Fibroblast of pulmonary artery (primary cell): Measurements from ENCODE around the gene PBX3.
A peak's percentile ranks its signal among the peaks of the same experiment; 100 is the strongest.

Experiments
- DNase-seq: peaks from one replicate; pipeline ENCODE4 v3.0.0-alpha.2; 2010; ENCODE audit warnings: low read depth
- H3K4me3 ChIP-seq: replicated peaks from 2 replicates; pipeline ENCODE4 v1.5.1; 2011; ENCODE audit warnings: low read depth, mild to moderate bottlenecking, control low read depth, low read length, moderate library complexity
- TF ChIP-seq, protein P1 (sequence below): IDR thresholded peaks from 2 replicates; pipeline ENCODE4 v1.5.1; 2011; ENCODE audit warnings: mild to moderate bottlenecking, control low read depth, low read length, inconsistent platforms; ENCODE audit errors: missing control alignments

The PBX3 gene

DNA sequence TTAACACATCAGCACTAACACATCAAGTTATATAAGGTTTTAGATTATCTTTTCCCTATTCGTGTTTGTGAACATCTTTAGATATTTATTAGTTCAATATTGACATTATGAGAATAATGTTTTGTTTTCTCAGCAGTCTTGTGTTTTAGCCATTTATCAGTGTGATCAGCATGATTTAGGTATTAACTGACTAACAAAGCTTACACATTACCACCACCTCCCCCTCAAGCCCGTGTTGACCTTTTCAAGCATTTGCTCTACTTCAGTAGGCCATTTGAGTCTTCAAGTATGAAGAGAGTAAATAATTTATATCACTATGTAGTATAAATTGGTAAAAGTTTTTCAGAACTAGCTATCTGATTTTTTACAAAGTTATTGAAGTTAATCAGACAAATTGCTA is 6.9 kb downstream of the PBX3 start:
- no peak for DNase-seq
- H3K4me3 ChIP-seq: no peak overlapping the region
- TF ChIP-seq, protein P1, sequence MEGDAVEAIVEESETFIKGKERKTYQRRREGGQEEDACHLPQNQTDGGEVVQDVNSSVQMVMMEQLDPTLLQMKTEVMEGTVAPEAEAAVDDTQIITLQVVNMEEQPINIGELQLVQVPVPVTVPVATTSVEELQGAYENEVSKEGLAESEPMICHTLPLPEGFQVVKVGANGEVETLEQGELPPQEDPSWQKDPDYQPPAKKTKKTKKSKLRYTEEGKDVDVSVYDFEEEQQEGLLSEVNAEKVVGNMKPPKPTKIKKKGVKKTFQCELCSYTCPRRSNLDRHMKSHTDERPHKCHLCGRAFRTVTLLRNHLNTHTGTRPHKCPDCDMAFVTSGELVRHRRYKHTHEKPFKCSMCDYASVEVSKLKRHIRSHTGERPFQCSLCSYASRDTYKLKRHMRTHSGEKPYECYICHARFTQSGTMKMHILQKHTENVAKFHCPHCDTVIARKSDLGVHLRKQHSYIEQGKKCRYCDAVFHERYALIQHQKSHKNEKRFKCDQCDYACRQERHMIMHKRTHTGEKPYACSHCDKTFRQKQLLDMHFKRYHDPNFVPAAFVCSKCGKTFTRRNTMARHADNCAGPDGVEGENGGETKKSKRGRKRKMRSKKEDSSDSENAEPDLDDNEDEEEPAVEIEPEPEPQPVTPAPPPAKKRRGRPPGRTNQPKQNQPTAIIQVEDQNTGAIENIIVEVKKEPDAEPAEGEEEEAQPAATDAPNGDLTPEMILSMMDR: no peak

DNA sequence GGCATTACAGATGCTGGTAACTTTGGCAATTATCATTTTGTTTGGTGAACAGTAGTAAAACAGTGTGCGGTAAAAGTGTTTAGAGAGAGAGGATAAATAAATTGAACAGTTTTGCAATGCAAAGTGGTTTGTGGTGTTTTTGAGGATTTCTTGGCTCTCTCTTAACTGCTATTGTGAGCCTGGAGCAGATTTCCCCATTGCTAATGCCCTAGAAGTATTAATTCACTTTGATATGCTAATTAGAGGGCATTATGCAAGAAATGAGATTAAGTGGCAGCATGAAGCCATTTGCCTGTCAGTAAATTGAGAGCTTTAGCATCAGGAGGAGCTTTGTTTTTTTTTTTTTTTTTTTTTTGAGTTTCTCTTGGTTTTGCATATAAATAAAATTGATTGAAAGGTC is 8.2 kb downstream of the PBX3 start:
- no peak overlapping the region for H3K4me3 ChIP-seq
- no peak for DNase-seq
- TF ChIP-seq, protein P1: no peak

DNA sequence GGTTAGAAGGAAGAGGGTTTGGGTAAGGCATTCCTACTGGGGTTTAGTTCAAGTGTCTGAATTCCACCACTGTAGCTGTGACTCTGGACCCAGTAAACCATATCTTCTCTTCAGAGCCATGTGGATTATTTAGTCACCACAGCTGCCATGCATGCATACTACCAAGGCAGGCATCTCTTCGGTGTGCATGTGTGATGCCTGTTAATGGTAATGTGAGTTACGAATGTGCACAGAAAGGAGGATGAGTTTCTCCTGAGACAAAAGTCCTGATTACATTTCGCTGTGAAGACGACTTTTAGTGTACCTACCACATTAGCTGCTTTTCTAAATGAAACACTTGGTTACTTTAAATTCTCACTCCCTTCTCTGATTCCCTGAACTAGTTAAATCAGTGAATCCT is 9.3 kb downstream of the PBX3 start:
- TF ChIP-seq, protein P1: no peak
- no peak for DNase-seq
- no peak overlapping the region for H3K4me3 ChIP-seq

DNA sequence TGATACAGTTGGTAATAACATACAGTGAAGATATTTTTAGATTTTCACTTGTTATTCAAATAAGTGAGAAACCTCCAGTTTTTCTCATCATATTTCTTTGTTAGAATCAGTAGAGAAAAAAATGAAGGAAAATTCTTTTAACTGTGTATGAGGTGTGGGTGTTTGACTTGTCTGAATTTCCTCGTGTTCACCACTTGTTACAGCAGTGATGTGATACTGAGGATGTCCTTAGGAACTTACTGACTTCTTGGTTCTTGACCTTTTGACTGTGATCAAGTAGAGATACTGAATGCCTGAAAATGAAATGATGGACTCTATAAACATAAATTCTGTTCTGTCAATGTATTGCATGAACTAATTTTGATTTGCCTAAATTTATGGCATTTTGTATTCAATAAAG is 10.7 kb downstream of the PBX3 start:
- H3K4me3 ChIP-seq: no peak overlapping the region
- TF ChIP-seq, protein P1: no peak
- DNase-seq: no peak

DNA sequence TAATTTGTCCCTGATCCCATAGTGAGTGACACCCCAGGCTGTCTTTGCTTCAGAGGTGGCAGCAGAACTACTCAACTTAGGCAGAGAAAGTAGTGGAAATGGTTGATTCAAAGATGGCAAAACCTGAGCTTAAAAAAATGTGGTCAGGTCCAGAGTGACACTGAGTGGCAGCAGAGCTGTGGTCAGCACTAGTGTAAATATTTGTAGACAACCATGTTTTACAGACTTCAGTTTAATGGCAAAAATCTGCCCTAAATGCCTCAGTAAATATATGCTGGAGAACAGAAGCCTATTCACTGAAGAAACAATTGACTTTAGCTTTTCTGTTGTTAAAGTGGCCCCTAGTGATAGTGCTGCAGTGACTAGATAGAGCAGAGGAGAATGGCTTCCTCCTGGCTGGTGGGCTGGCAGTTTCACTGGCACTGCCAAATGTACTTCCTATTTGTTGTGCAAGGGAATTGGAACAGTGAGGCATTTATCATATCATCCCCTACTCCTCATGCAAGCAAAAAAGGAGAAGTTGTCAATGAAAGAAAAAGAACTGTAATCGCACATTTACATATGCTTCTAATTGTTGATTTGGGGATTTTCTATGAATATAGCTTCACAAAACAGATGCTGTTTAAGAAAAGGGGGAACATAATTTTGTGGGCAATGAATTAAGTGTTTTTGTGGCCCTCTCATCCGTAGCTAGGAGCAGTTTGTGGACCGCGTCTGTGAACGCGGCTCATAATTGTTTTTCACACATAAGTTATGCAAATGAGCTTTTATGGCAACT is 12.0 kb downstream of the PBX3 start:
- peak overlapping the region; percentile 44 for H3K4me3 ChIP-seq
- no peak for DNase-seq
- TF ChIP-seq, protein P1: no peak

DNA sequence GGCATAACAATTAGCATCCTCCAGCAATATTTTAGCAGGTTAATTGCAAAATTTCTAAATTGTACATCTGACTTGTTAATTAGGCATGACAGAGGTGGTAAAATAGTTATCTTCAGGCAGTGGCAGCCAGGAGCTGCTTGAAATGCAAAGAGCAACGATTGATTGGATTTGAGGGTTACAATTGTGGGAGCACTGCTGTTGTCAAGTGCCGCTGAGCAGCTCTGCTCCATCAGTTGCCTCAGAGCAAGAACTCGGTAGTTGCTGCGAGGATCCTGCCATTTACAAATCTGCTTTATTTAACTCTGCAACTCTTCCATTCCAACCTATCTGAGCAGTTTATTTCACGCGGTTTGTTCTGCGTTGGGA is 12.6 kb downstream of the PBX3 start:
- no peak for DNase-seq
- peak overlapping the region; percentile 44 for H3K4me3 ChIP-seq
- TF ChIP-seq, protein P1: no peak

DNA sequence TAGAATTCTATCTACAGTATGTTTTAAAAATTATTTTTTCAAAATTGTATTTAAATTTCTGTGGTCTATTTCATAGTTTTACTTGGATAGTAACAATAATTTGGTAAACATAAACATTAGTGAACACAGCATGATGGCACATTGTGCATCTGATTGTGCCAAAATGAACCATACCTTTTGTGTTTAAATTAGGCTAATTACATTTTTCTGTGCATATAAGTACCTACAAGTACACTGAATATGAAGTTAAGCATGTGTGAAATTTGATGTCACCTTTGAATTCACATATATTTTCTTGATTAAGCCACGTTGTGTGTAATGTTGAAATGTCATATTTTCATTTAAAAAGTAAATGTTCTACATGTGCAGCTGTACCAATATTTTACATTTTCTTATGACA is 13.4 kb downstream of the PBX3 start:
- no peak for DNase-seq
- TF ChIP-seq, protein P1: no peak
- H3K4me3 ChIP-seq: no peak overlapping the region
